Lung (tissue), 12 donors: Measurements from ENCODE around the gene C4orf50. TPM values are rescaled to one million over a fixed set of nuclear protein-coding genes. Genes with fewer than 3 reads are reported as not detected.

Experiments
- ATAC-seq: fragments of 200-7000 bp; cut with Tn5 transposase; one replicate; pipeline ENCODE4 v1.9.1; 2020; ENCODE audit warnings: moderate number of reproducible peaks; ENCODE audit not compliant: insufficient read depth, low FRiP score
- DNase-seq, 3 donors: peaks; one replicate each; pipeline ENCODE4 v3.0.0-alpha.2; 2013 to 2017
- H3K27ac ChIP-seq, 2 donors: one replicate each; pipeline ENCODE4 v1.5.1; 2013; ENCODE audit warnings: mild to moderate bottlenecking in 2 of 2, moderate library complexity in 2 of 2, control low read depth in 1 of 2, inconsistent platforms in 1 of 2, low read depth in 1 of 2, low read length in 1 of 2
- H3K27me3 ChIP-seq, 3 donors: one replicate each; pipeline ENCODE4 v1.5.1; 2013; ENCODE audit warnings: low read length in 2 of 3; ENCODE audit not compliant: control insufficient read depth in 3 of 3, insufficient read depth in 3 of 3
- H3K36me3 ChIP-seq, 4 donors: one replicate each; pipeline ENCODE4 v1.5.1; 2013; ENCODE audit warnings: low read length in 4 of 4, mild to moderate bottlenecking in 1 of 4, moderate library complexity in 1 of 4; ENCODE audit not compliant: control insufficient read depth in 4 of 4, insufficient read depth in 4 of 4
- H3K4me1 ChIP-seq, 5 donors: one replicate each; pipeline ENCODE4 v1.5.1; 2013; ENCODE audit warnings: low read length in 5 of 5, mild to moderate bottlenecking in 2 of 5, moderate library complexity in 1 of 5; ENCODE audit not compliant: control insufficient read depth in 5 of 5, insufficient read depth in 5 of 5
- H3K4me3 ChIP-seq: one replicate; pipeline ENCODE4 v1.5.1; 2013; ENCODE audit warnings: mild to moderate bottlenecking, control low read depth, moderate library complexity
- H3K9ac ChIP-seq, 2 donors: one replicate each; pipeline ENCODE4 v1.5.1; 2013; ENCODE audit warnings: low read length in 2 of 2, control low read depth in 1 of 2; ENCODE audit not compliant: insufficient read depth in 1 of 2
- H3K9me3 ChIP-seq, 4 donors: one replicate each; pipeline ENCODE4 v1.5.1; 2013; ENCODE audit warnings: low read length in 3 of 4, mild to moderate bottlenecking in 1 of 4, moderate library complexity in 1 of 4; ENCODE audit not compliant: control insufficient read depth in 4 of 4, insufficient read depth in 3 of 4
- CTCF ChIP-seq: IDR thresholded peaks from 2 replicates; pipeline ENCODE4 v1.5.1; 2012; ENCODE audit warnings: mild to moderate bottlenecking; ENCODE audit errors: control extremely low read depth, extremely low read depth
- WGBS, 2 donors: extraction: QIAGEN DNeasy Blood & Tissue Kit; methylation state at CpG; one replicate each; pipeline ENCODE4 v1.1.7; 2013; 5-methylcytosine and 5-hydroxymethylcytosine counted together
- polyA plus RNA-seq, 2 donors: library from polyadenylated mRNA; stranded (reverse); fragments of 200-250 nt; gene quantifications; one replicate each; pipeline ENCODE4 v1.2.1, GENCODE V29; 2013
- total RNA-seq, 2 donors: library from RNA; depleted of rRNA in 1 of 2; stranded (reverse); fragments of >200 nt in 1 of 2; gene quantifications; one replicate each; pipeline ENCODE4 v1.2.1, GENCODE V29; 2014 to 2021
- donor health status: control.
- donor health status: control.
- donor health status: Bipolar disorder and iron deficiency.
- donor health status: healthy.
- donor health status: DM: yes; HTN: yes; CAD: no.

Gene C4orf50
- total and polyA plus RNA-seq, 4 donors: 0.02 to 0.04 (median 0.03) TPM

DNA sequence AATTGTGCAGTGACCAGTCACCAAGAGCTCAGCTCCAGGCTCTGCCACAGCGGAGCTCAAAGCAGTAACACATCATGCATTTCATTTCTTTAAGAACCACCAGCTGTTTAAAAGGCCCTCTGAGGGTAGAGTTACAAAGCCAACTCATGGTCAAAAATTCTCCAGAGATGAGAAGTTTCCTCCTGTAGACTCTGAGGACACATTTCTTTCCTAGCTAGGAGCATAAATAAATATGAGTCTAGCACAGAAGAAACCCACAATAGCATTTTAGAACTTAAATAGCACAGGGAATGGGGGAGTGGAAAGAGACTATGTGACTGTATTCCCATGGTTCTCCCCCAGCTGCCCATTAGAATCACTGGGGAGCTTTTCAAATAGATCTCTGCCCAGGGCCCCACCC, 118.8 kb downstream of the C4orf50 start:
- no peak for DNase-seq
- ATAC-seq: no peak
- no peak overlapping the region for H3K4me3 ChIP-seq
- H3K36me3 ChIP-seq: no peaks in the 10 kb centered on the region
- H3K9ac ChIP-seq: no peak overlapping the region
- 94 to 95% methylated on average over 1 of the region's 1 CpG for WGBS, 2 donors
- H3K9me3 ChIP-seq: peaks cover 0 to 12% (median 3%) of the 10 kb centered on the region in 4 donors
- no peak for TF ChIP-seq CTCF
- no peak overlapping the region for H3K27ac ChIP-seq
- H3K27me3 ChIP-seq: peaks cover 0 to 42% (median 26%) of the 10 kb centered on the region in 3 donors
- H3K4me1 ChIP-seq: no peaks in the 10 kb centered on the region

GRCh38 chr4:5897674-5898073, 120.6 kb downstream of the C4orf50 start:
- H3K27ac ChIP-seq: no peak overlapping the region
- 85 to 87% methylated on average over 13 of the region's 13 CpGs for WGBS, 2 donors
- peaks cover 0 to 10% (median under 1%) of the 10 kb centered on the region in 5 donors for H3K4me1 ChIP-seq
- H3K9ac ChIP-seq: no peak overlapping the region
- TF ChIP-seq CTCF: no peak
- no peak overlapping the region for H3K4me3 ChIP-seq
- peaks cover 0 to 17% (median 3%) of the 10 kb centered on the region in 4 donors for H3K9me3 ChIP-seq
- H3K36me3 ChIP-seq: no peaks in the 10 kb centered on the region
- DNase-seq (no peak), ATAC-seq (no peak)
- peaks cover 4 to 55% (median 38%) of the 10 kb centered on the region in 3 donors for H3K27me3 ChIP-seq

- Histone ChIP-seq H3K9ac (no peak overlapping the region), H3K36me3 (no peaks in the 10 kb centered on the region), H3K27ac (no peak overlapping the region), H3K4me1 (peaks cover 0 to 11% (median 10%) of the 10 kb centered on the region in 5 donors), H3K9me3 (peaks cover 0 to 15% (median 3%) of the 10 kb centered on the region in 4 donors), H3K27me3 (peaks cover 4 to 61% (median 55%) of the 10 kb centered on the region in 3 donors), H3K4me3 (no peak overlapping the region)
- TF ChIP-seq CTCF: no peak
- ATAC-seq: no peak
- 56 to 66% methylated on average over 4 of the region's 4 CpGs for WGBS, 2 donors
- peak; percentile 52 to 80 (median 77) for DNase-seq
Measured at GRCh38 chr4:5895287-5895686, 122.9 kb downstream of the C4orf50 start.

DNA sequence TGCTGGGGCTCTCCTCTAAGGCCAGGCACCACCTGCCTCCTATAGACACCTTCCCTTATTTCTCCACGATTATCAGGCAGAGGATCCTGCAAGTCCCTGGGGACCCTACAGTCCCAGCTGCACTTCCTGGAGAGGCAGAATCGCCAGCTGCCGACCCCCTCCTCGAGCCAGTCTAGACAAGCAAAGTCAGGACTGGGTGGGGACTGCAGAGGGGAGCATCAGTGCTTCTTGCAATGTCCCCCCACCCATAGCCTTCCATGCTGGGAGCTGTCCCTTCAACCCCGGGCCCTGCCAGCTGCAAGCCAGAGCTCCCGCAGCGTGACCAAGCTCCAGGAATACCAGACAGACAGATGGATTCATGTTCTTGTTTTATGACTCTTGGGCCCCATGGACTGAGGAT, 124.0 kb downstream of the C4orf50 start:
- ATAC-seq (no peak), DNase-seq (no peak)
- H3K9ac ChIP-seq: no peak overlapping the region
- H3K9me3 ChIP-seq: peaks cover 0 to 15% (median 3%) of the 10 kb centered on the region in 4 donors
- no peak overlapping the region for H3K4me3 ChIP-seq
- H3K27ac ChIP-seq: no peak overlapping the region
- H3K36me3 ChIP-seq: no peaks in the 10 kb centered on the region
- H3K27me3 ChIP-seq: peaks cover 4 to 66% (median 62%) of the 10 kb centered on the region in 3 donors
- no peak for TF ChIP-seq CTCF
- WGBS, 2 donors: 39 to 41% methylated on average over 7 of the region's 7 CpGs
- H3K4me1 ChIP-seq: peaks cover 0 to 19% (median 10%) of the 10 kb centered on the region in 5 donors
